GM18858 (cell line): ENCODE data around the gene SYT14.
"Not testable (repeated sequence)": the region's sequence is repeated elsewhere in the genome, so short reads cannot be mapped to it uniquely, and the experiment has no call there.

Source experiments
- ATAC-seq: cut with Tn5 transposase; IDR thresholded peaks from one replicate; pipeline ENCODE4 v1.9.1; 2021; ENCODE audit not compliant: unreplicated experiment

The SYT14 gene

GRCh38 chr1:209931141-209931540 lies 6.9 kb upstream of the SYT14 start:
- no peak for ATAC-seq

- ATAC-seq: no peak
Measured at GRCh38 chr1:209936125-209936524, 1.9 kb upstream of the SYT14 start.

- ATAC-seq: no peak
Measured at GRCh38 chr1:209945377-209945776, 7.4 kb downstream of the SYT14 start.

GRCh38 chr1:209948155-209948554 lies 10.1 kb downstream of the SYT14 start:
- ATAC-seq: no peak

GRCh38 chr1:209956116-209956515 lies 18.1 kb downstream of the SYT14 start:
- ATAC-seq: no peak

GRCh38 chr1:209959623-209960022 lies 21.6 kb downstream of the SYT14 start:
- ATAC-seq: no peak

GRCh38 chr1:209960926-209961325 lies 22.9 kb downstream of the SYT14 start:
- no peak for ATAC-seq

- no peak for ATAC-seq
Measured at GRCh38 chr1:209962388-209962787, 24.4 kb downstream of the SYT14 start.

- no peak for ATAC-seq
Measured at GRCh38 chr1:209962856-209963255, 24.8 kb downstream of the SYT14 start.

- no peak for ATAC-seq
Measured at GRCh38 chr1:209965996-209966395, 28.0 kb downstream of the SYT14 start.

GRCh38 chr1:209978721-209979120 lies 40.7 kb downstream of the SYT14 start:
- not testable (repeated sequence) for ATAC-seq

GRCh38 chr1:209983953-209984352 lies 45.9 kb downstream of the SYT14 start:
- no peak for ATAC-seq

- ATAC-seq: no peak
Measured at GRCh38 chr1:209985002-209985401, 47.0 kb downstream of the SYT14 start.

GRCh38 chr1:209988706-209989105 lies 50.7 kb downstream of the SYT14 start:
- no peak for ATAC-seq

- ATAC-seq: no peak
Measured at GRCh38 chr1:209989525-209989924, 51.5 kb downstream of the SYT14 start.

GRCh38 chr1:209993061-209993830 lies 55.2 kb downstream of the SYT14 start:
- ATAC-seq: no peak

GRCh38 chr1:209996348-209996747 lies 58.3 kb downstream of the SYT14 start:
- no peak for ATAC-seq

- ATAC-seq: no peak
Measured at GRCh38 chr1:209999005-209999404, 61.0 kb downstream of the SYT14 start.

- ATAC-seq: no peak
Measured at GRCh38 chr1:210001751-210002150, 63.7 kb downstream of the SYT14 start.

GRCh38 chr1:210003501-210003900 lies 65.5 kb downstream of the SYT14 start:
- ATAC-seq: no peak

- no peak for ATAC-seq
Measured at GRCh38 chr1:210010161-210010560, 72.1 kb downstream of the SYT14 start.

GRCh38 chr1:210021145-210021860 lies 83.3 kb downstream of the SYT14 start:
- ATAC-seq: no peak
